B cell (primary cell): Measurements from ENCODE around the gene STON2. TPM values are rescaled to one million over a fixed set of nuclear protein-coding genes. Genes with fewer than 3 reads are reported as not detected.

Experiments
- ATAC-seq: fragments of 200-7000 bp; cut with Tn5 transposase; one replicate; pipeline ENCODE4 v1.10.0; 2021; ENCODE audit warnings: low read depth, mild to moderate bottlenecking, moderate number of reproducible peaks, moderate library complexity
- CTCF ChIA-PET: fragments of 350-600 bp; sonication (Branson Sonifier 250); formaldehyde crosslinking; loops from one replicate; lab custom pipeline; 2021; ENCODE audit warnings: antibody characterized with exemption, inconsistent platforms; lab: Charles Lee
- POLR2A ChIA-PET: fragments of 350-600 bp; sonication (Branson Sonifier 250); formaldehyde crosslinking; loops from one replicate; lab custom pipeline; 2021; ENCODE audit warnings: antibody characterized with exemption; lab: Charles Lee
- DNase-seq: peaks from one replicate; pipeline ENCODE4 v3.0.0; 2013
- H2AFZ ChIP-seq: 2 replicates; pipeline ENCODE4 v1.6.1; 2012; ENCODE audit warnings: mild to moderate bottlenecking, low read depth, low read length; ENCODE audit not compliant: insufficient read depth, poor library complexity, severe bottlenecking
- H3K27ac ChIP-seq, 2 donors: 1 replicate in 1 of 2; 2 replicates in 1 of 2; pipeline ENCODE4 v1.5.1; 2012 to 2013; ENCODE audit warnings: low read length in 2 of 2, mild to moderate bottlenecking in 2 of 2, moderate library complexity in 1 of 2
- H3K27me3 ChIP-seq, 4 experiments: fragments of 200-600 bp in 1 of 4; sonication (generic) in 1 of 4; replicated peaks in 1 of 4; 1 replicate in 2 of 4; 2 replicates in 2 of 4; pipeline versions ENCODE4 v1.6.1 to v1.7.0; 2013 to 2016; ENCODE audit warnings: low read length in 3 of 4, mild to moderate bottlenecking in 2 of 4, mixed read lengths in 1 of 4, moderate library complexity in 1 of 4; ENCODE audit not compliant: insufficient read depth in 4 of 4, control insufficient read depth in 3 of 4; ENCODE audit errors: control extremely low read depth in 1 of 4
- H3K36me3 ChIP-seq, 2 experiments: replicated peaks in 1 of 2; 1 replicate in 1 of 2; 2 replicates in 1 of 2; pipeline versions ENCODE4 v1.6.1 to v1.7.1; 2013; ENCODE audit warnings: low read length in 1 of 2; ENCODE audit not compliant: insufficient read depth in 2 of 2, control insufficient read depth in 1 of 2; ENCODE audit errors: control extremely low read depth in 1 of 2, extremely low read depth in 1 of 2
- H3K4me1 ChIP-seq, 2 donors: fragments of 200-600 bp in 1 of 2; sonication (generic) in 1 of 2; 1 replicate in 1 of 2; 2 replicates in 1 of 2; pipeline versions ENCODE4 v1.5.1 to v1.6.1; 2013 to 2017; ENCODE audit warnings: low read length in 2 of 2; ENCODE audit not compliant: control insufficient read depth in 2 of 2, insufficient read depth in 2 of 2
- H3K4me2 ChIP-seq: replicated peaks from 2 replicates; pipeline ENCODE3; 2012; ENCODE audit warnings: mild to moderate bottlenecking, low read depth, low read length; ENCODE audit not compliant: poor library complexity, severe bottlenecking
- H3K4me3 ChIP-seq, 5 experiments: fragments of 200-600 bp in 1 of 5; sonication (generic) in 1 of 5; 1 replicate in 3 of 5; 2 replicates in 2 of 5; pipeline versions ENCODE4 v1.5.1 to v1.7.0; 2011 to 2016; ENCODE audit warnings: low read length in 4 of 5, mild to moderate bottlenecking in 4 of 5, low read depth in 2 of 5, control low read depth in 1 of 5, moderate library complexity in 1 of 5; ENCODE audit not compliant: insufficient read depth in 1 of 5; ENCODE audit errors: control extremely low read depth in 1 of 5, extremely low read depth in 1 of 5
- H3K79me2 ChIP-seq: fragments of 200-600 bp; sonication (generic); one replicate; pipeline ENCODE4 v1.6.0; 2016; ENCODE audit warnings: low read length; ENCODE audit not compliant: control insufficient read depth, insufficient read depth
- H3K9ac ChIP-seq: fragments of 200-600 bp; sonication (generic); 2 replicates; pipeline ENCODE4 v1.6.1; 2017; ENCODE audit warnings: mild to moderate bottlenecking, low read length, moderate library complexity
- H3K9me3 ChIP-seq, 3 donors: one replicate each; pipeline versions ENCODE4 v1.6.1 to v1.7.1; 2013; ENCODE audit warnings: low read length in 2 of 3; ENCODE audit not compliant: control insufficient read depth in 2 of 3, insufficient read depth in 1 of 3; ENCODE audit errors: control extremely low read depth in 1 of 3
- H4K20me1 ChIP-seq: 2 replicates; pipeline ENCODE4 v1.6.0; 2012; ENCODE audit warnings: mild to moderate bottlenecking, low read length; ENCODE audit not compliant: insufficient read depth, control insufficient read depth, poor library complexity, severe bottlenecking
- H3K27ac Mint-ChIP-seq: one replicate; pipeline ENCODE4 v1.8.0; 2021; ENCODE audit warnings: mixed read lengths
- H3K27me3 Mint-ChIP-seq: one replicate; pipeline ENCODE4 v1.8.0; 2021; ENCODE audit warnings: mixed read lengths
- H3K4me1 Mint-ChIP-seq: one replicate; pipeline ENCODE4 v1.8.0; 2021; ENCODE audit warnings: mixed read lengths
- H3K4me3 Mint-ChIP-seq: one replicate; pipeline ENCODE4 v1.8.0; 2021; ENCODE audit warnings: mixed read lengths
- H3K9me3 Mint-ChIP-seq: one replicate; pipeline ENCODE4 v1.8.0; 2022; ENCODE audit warnings: mixed read lengths; ENCODE audit not compliant: insufficient read depth
- EZH2 ChIP-seq: IDR thresholded peaks from 2 replicates; pipeline ENCODE4 v1.6.1; 2012; ENCODE audit warnings: borderline replicate concordance, low read depth, mild to moderate bottlenecking, moderate library complexity, low read length; ENCODE audit not compliant: insufficient read depth, poor library complexity, severe bottlenecking
- WGBS: methylation state at CpG from one replicate; pipeline ENCODE4 v1.1.5; 2013; ENCODE audit warnings: missing lambda C conversion rate; ENCODE audit not compliant: insufficient coverage; 5-methylcytosine and 5-hydroxymethylcytosine counted together
- intact Hi-C: fragments of 100-400 bp; cut with micrococcal nuclease; formaldehyde crosslinking; loops from one replicate; pipeline ENCODE4 v1.10.0; 2022
- polyA plus RNA-seq: library from polyadenylated mRNA; depleted of rRNA; stranded (reverse); fragments of >200 nt; gene quantifications from 2 replicates; pipeline ENCODE4 v1.2.3, GENCODE V29; 2012
- total RNA-seq, 2 donors: library from RNA; stranded (reverse); fragments of 120-200 nt in 1 of 2; gene quantifications; 1 replicate in 1 of 2; 2 replicates in 1 of 2; pipeline versions ENCODE4 v1.2.3 to v1.2.4, GENCODE V29; 2013 to 2022
- TF ChIP-seq, protein P1 (sequence below): fragments of 200-600 bp; IDR thresholded peaks from one replicate; pipeline ENCODE4 v1.8.0; 2022; ENCODE audit warnings: antibody characterized with exemption, mild to moderate bottlenecking

The STON2 gene
- total and polyA plus RNA-seq, 2 donors (not counting 1 experiment from before 2014, with no cell fraction given): 0.03 TPM; not detected in 1

DNA sequence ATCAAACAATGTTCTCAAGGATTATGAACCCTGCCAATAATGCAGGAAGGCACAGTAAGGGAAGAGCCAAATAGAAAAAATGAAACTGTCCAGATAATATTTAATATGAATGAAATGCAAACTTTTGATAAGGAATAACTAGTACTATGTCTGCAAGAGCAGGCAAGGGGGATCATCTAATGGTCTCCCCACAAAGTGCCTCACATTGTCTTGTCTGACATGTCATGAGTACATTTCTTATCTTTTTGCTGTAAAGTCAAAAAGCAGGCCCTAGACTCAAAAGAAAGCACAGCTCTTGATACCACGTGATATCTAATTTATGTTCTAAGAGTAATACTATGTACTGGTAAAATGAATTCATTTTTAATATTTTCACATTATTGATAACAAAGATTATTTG, 135.5 kb downstream of the STON2 start:
- ATAC-seq (no peak), DNase-seq (no peak)
- Histone ChIP-seq H3K27ac (no peak overlapping the region), H4K20me1 (no peaks in the 10 kb centered on the region), H3K79me2 (no peaks in the 10 kb centered on the region), H3K36me3 (no peaks in the 10 kb centered on the region), H2AFZ (no peak overlapping the region), H3K4me3 (no peak overlapping the region), H3K4me1 (no peaks in the 10 kb centered on the region), H3K4me2 (no peak overlapping the region), H3K9ac (no peak overlapping the region), H3K9me3 (no peaks in the 10 kb centered on the region), H3K27me3 (peaks cover 0 to 4% (median 0%) of the 10 kb centered on the region in 4 experiments)
- intact Hi-C loops: no loop called here
- no peak overlapping the region for H3K4me3 Mint-ChIP-seq
- no peak for TF ChIP-seq EZH2
- TF ChIP-seq, protein P1, sequence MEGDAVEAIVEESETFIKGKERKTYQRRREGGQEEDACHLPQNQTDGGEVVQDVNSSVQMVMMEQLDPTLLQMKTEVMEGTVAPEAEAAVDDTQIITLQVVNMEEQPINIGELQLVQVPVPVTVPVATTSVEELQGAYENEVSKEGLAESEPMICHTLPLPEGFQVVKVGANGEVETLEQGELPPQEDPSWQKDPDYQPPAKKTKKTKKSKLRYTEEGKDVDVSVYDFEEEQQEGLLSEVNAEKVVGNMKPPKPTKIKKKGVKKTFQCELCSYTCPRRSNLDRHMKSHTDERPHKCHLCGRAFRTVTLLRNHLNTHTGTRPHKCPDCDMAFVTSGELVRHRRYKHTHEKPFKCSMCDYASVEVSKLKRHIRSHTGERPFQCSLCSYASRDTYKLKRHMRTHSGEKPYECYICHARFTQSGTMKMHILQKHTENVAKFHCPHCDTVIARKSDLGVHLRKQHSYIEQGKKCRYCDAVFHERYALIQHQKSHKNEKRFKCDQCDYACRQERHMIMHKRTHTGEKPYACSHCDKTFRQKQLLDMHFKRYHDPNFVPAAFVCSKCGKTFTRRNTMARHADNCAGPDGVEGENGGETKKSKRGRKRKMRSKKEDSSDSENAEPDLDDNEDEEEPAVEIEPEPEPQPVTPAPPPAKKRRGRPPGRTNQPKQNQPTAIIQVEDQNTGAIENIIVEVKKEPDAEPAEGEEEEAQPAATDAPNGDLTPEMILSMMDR: no peak
- no peaks in the 10 kb centered on the region for H3K4me1 Mint-ChIP-seq
- H3K9me3 Mint-ChIP-seq: no peaks in the 10 kb centered on the region
- ChIA-PET CTCF (interaction anchor here (0.7 to 2.3 kb wide), 2 partner anchors 166 to 200 kb away, joined by 4 to 11 read pairs; no protein-coding TSS in a partner anchor), POLR2A (no interaction called here)
- WGBS: no CpG with 5 or more reads among the region's 1 CpG
- no peak overlapping the region for H3K27ac Mint-ChIP-seq
- H3K27me3 Mint-ChIP-seq: peaks cover 39% of the 10 kb centered on the region

DNA sequence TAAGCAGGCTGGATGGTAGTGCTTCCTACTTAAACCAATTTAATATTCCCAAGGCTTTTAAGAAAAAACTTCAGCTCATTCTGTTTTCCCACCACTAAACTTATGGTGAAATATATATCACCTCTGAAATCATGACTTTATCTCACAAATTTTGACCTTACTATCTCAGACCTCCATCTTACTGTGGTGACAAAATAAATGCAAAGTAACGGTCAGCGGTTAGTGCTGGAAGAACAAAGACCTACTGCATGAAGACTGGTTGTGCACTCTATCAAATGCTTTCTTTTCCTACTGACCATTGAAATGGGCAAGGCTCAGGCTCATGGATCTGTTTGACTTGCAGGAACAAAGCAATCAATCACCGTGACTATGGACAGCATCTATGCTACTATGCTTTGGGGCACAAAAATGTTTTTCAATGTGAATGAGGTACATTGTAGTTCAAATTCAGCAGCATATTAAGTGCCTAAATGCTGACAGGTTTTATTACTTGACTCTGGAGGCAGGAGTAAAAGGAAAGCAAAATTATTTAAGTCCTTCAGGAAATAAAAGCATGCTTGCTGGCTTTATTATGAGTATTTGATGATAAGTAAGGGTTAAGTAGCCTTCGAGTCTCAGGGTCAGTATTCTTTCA, 136.2 kb downstream of the STON2 start:
- Mint-ChIP-seq H3K9me3 (no peaks in the 10 kb centered on the region), H3K4me3 (no peak overlapping the region), H3K27me3 (peaks cover 40% of the 10 kb centered on the region), H3K27ac (no peak overlapping the region), H3K4me1 (no peaks in the 10 kb centered on the region)
- Histone ChIP-seq H3K9ac (no peak overlapping the region), H3K27ac (no peak overlapping the region), H3K27me3 (peaks cover 0 to 4% (median 0%) of the 10 kb centered on the region in 4 experiments), H3K79me2 (no peaks in the 10 kb centered on the region), H4K20me1 (no peaks in the 10 kb centered on the region), H3K4me2 (no peak overlapping the region), H2AFZ (no peak overlapping the region), H3K4me1 (no peaks in the 10 kb centered on the region), H3K36me3 (no peaks in the 10 kb centered on the region), H3K9me3 (no peaks in the 10 kb centered on the region), H3K4me3 (no peak overlapping the region)
- TF ChIP-seq, protein P1: no peak
- TF ChIP-seq EZH2: no peak
- DNase-seq: no peak
- CTCF ChIA-PET: interaction anchor here (0.7 kb wide), 1 partner anchor 201 kb away, joined by 3 read pairs; no protein-coding TSS in a partner anchor
- intact Hi-C loops: no loop called here
- ATAC-seq: no peak
- WGBS: 89% methylated on average over 3 of the region's 4 CpGs
- POLR2A ChIA-PET: interaction anchor here (0.6 kb wide), 1 partner anchor 27 kb away, joined by 4 read pairs; no protein-coding TSS in a partner anchor
